ENCODE results near the gene AGO3.
A peak's percentile ranks its signal among the peaks of the same experiment; 100 is the strongest.

The AGO3 gene

DNA sequence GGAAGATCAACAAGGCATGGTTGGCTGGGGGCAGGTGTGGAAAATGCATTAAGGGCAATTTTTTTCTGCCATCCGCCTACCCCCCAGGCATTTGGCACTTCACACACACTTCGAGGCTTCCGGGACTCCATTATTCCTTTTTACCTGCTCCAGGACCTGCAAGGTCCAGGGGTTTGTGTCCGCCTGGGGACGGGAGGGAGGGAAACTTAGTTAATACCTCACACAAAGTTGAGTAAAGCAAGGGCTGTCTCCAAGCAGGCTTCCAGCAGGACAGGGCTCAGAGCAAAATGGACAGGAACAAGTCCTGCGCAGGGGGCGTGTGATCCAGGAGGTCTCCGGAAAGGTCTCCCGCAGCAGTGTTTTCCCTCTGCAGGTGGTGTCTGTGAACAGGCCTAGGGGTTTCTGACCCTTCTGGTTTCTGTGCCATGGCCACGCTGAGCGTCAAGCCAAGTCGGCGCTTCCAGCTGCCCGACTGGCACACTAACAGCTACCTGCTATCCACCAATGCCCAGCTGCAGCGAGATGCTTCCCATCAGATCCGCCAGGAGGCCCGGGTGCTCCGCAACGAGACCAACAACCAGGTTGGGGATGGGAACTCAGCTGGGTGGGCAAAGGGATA, 153.7 kb downstream of the AGO3 start:
- Histone ChIP-seq H3K23ac (ENCODE audit: low read length) (no peak overlapping the region), H4K8ac (ENCODE audit: low read depth, low read length) (no peak overlapping the region), H2BK15ac (replicated peaks; ENCODE audit: low read depth) (no peak overlapping the region), H2BK120ac (ENCODE audit: low read depth, low read length) (no peak overlapping the region), H4K5ac (ENCODE audit: low read length) (no peak overlapping the region), H3K9ac (ENCODE audit: low read length) (peak overlapping the region; percentile 45), H3K4me1 (ENCODE audit: control insufficient read depth, low read depth, low read length) (peaks cover 5% of the 10 kb centered on the region), H3K79me2 (ENCODE audit: control insufficient read depth, insufficient read depth, low read length) (peaks cover 6% of the 10 kb centered on the region), H3K79me1 (ENCODE audit: low read length) (peaks cover 6% of the 10 kb centered on the region), H3K56ac (ENCODE audit: low read length) (peak overlapping the region; percentile 74), H2BK5ac (ENCODE audit: low read length) (no peak overlapping the region), H3K27me3 (ENCODE audit: insufficient read depth, low read length, poor library complexity) (no peaks in the 10 kb centered on the region), H3K27ac (ENCODE audit: low read depth, low read length) (no peak overlapping the region), H3K4me3 (ENCODE audit: low read length) (peak overlapping the region; percentile 16), H3K18ac (ENCODE audit: low read length) (no peak overlapping the region), H3K4me2 (ENCODE audit: low read length) (peak overlapping the region; percentile 75), H2AK5ac (ENCODE audit: low read length) (no peak overlapping the region), H3K4ac (ENCODE audit: low read depth, low read length) (no peak overlapping the region), H3K36me3 (ENCODE audit: control insufficient read depth, insufficient read depth, low read length) (no peaks in the 10 kb centered on the region)
- WGBS (ENCODE audit: extremely low coverage, insufficient coverage, low lambda C conversion rate): no CpG with 5 or more reads among the region's 19 CpGs
- DNase-seq: peak; percentile 51

GRCh38 chr1:36085126-36085525, 154.2 kb downstream of the AGO3 start:
- H3K4me2 ChIP-seq (ENCODE audit: low read length): no peak overlapping the region
- no peaks in the 10 kb centered on the region for H3K27me3 ChIP-seq (ENCODE audit: insufficient read depth, low read length, poor library complexity)
- H2BK120ac ChIP-seq (ENCODE audit: low read depth, low read length): no peak overlapping the region
- H3K4me3 ChIP-seq (ENCODE audit: low read length): no peak overlapping the region
- no peaks in the 10 kb centered on the region for H3K36me3 ChIP-seq (ENCODE audit: control insufficient read depth, insufficient read depth, low read length)
- no peak overlapping the region for H3K4ac ChIP-seq (ENCODE audit: low read depth, low read length)
- no peak overlapping the region for H3K56ac ChIP-seq (ENCODE audit: low read length)
- no peak overlapping the region for H4K5ac ChIP-seq (ENCODE audit: low read length)
- peaks cover 5% of the 10 kb centered on the region for H3K4me1 ChIP-seq (ENCODE audit: control insufficient read depth, low read depth, low read length)
- no peak overlapping the region for H2AK5ac ChIP-seq (ENCODE audit: low read length)
- peaks cover 7% of the 10 kb centered on the region for H3K79me2 ChIP-seq (ENCODE audit: control insufficient read depth, insufficient read depth, low read length)
- peaks cover 8% of the 10 kb centered on the region for H3K79me1 ChIP-seq (ENCODE audit: low read length)
- H3K18ac ChIP-seq (ENCODE audit: low read length): no peak overlapping the region
- no peak overlapping the region for H2BK5ac ChIP-seq (ENCODE audit: low read length)
- no CpG with 5 or more reads among the region's 9 CpGs for WGBS (ENCODE audit: extremely low coverage, insufficient coverage, low lambda C conversion rate)
- no peak overlapping the region for H4K8ac ChIP-seq (ENCODE audit: low read depth, low read length)
- no peak for DNase-seq
- no peak overlapping the region for H3K9ac ChIP-seq (ENCODE audit: low read length)
- H3K27ac ChIP-seq (ENCODE audit: low read depth, low read length): no peak overlapping the region
- no peak overlapping the region for H2BK15ac ChIP-seq (replicated peaks; ENCODE audit: low read depth)
- H3K23ac ChIP-seq (ENCODE audit: low read length): no peak overlapping the region

- peaks cover 7% of the 10 kb centered on the region for H3K79me2 ChIP-seq (ENCODE audit: control insufficient read depth, insufficient read depth, low read length)
- no peak overlapping the region for H3K23ac ChIP-seq (ENCODE audit: low read length)
- H2BK120ac ChIP-seq (ENCODE audit: low read depth, low read length): no peak overlapping the region
- peaks cover 5% of the 10 kb centered on the region for H3K4me1 ChIP-seq (ENCODE audit: control insufficient read depth, low read depth, low read length)
- DNase-seq: no peak
- no peak overlapping the region for H3K4ac ChIP-seq (ENCODE audit: low read depth, low read length)
- no peak overlapping the region for H2BK15ac ChIP-seq (replicated peaks; ENCODE audit: low read depth)
- no peaks in the 10 kb centered on the region for H3K36me3 ChIP-seq (ENCODE audit: control insufficient read depth, insufficient read depth, low read length)
- no peak overlapping the region for H3K27ac ChIP-seq (ENCODE audit: low read depth, low read length)
- no peak overlapping the region for H3K9ac ChIP-seq (ENCODE audit: low read length)
- H2AK5ac ChIP-seq (ENCODE audit: low read length): no peak overlapping the region
- no peak overlapping the region for H3K56ac ChIP-seq (ENCODE audit: low read length)
- no peak overlapping the region for H3K18ac ChIP-seq (ENCODE audit: low read length)
- H3K4me3 ChIP-seq (ENCODE audit: low read length): no peak overlapping the region
- no peak overlapping the region for H3K4me2 ChIP-seq (ENCODE audit: low read length)
- no peak overlapping the region for H4K5ac ChIP-seq (ENCODE audit: low read length)
- no peak overlapping the region for H4K8ac ChIP-seq (ENCODE audit: low read depth, low read length)
- WGBS (ENCODE audit: extremely low coverage, insufficient coverage, low lambda C conversion rate): no CpG with 5 or more reads among the region's 29 CpGs
- H2BK5ac ChIP-seq (ENCODE audit: low read length): no peak overlapping the region
- H3K27me3 ChIP-seq (ENCODE audit: insufficient read depth, low read length, poor library complexity): no peaks in the 10 kb centered on the region
- peaks cover 8% of the 10 kb centered on the region for H3K79me1 ChIP-seq (ENCODE audit: low read length)
Measured at GRCh38 chr1:36085686-36086526, 155.0 kb downstream of the AGO3 start.

DNA sequence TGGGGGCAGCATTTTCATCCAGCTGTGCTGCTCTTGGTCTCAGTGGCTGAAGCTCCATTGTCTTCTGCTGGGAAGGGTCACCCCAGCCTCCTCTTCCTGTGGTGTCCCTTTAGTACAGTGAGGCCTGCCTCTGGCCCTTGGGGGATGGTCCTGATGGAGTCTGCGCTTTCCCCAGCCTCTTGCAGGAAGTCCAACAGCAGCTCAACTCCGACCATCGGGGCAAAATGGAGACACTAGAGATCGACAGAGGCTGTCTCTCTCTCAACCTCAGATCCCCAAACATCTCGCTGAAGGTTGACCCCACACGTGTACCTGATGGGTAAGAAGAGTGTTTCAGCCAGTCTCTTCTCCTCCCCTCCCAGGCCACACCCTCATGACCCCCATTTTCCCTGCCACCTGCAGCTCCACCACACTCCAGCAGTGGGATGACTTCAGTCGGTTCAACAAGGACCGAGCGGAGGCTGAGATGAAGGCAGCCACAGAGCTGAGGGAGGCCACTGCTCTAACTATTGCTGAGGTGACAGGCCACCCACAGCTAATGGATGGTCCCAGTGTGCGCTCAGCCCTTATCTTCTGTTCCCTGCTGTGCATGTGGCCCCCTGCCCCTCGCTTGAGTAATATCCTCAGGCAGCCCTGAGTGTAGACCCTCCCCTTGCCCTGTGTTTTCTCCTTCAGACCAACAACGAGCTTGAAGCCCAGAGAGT, 155.8 kb downstream of the AGO3 start:
- no peak overlapping the region for H3K23ac ChIP-seq (ENCODE audit: low read length)
- no peak overlapping the region for H3K4ac ChIP-seq (ENCODE audit: low read depth, low read length)
- H3K9ac ChIP-seq (ENCODE audit: low read length): no peak overlapping the region
- H3K36me3 ChIP-seq (ENCODE audit: control insufficient read depth, insufficient read depth, low read length): peaks cover 1% of the 10 kb centered on the region
- H3K56ac ChIP-seq (ENCODE audit: low read length): peak overlapping the region; percentile 34
- no peak overlapping the region for H2BK120ac ChIP-seq (ENCODE audit: low read depth, low read length)
- H3K79me1 ChIP-seq (ENCODE audit: low read length): peaks cover 11% of the 10 kb centered on the region
- no peak overlapping the region for H3K18ac ChIP-seq (ENCODE audit: low read length)
- H2AK5ac ChIP-seq (ENCODE audit: low read length): no peak overlapping the region
- no peak overlapping the region for H2BK15ac ChIP-seq (replicated peaks; ENCODE audit: low read depth)
- no peak overlapping the region for H3K4me2 ChIP-seq (ENCODE audit: low read length)
- no peak overlapping the region for H3K27ac ChIP-seq (ENCODE audit: low read depth, low read length)
- peaks cover 5% of the 10 kb centered on the region for H3K4me1 ChIP-seq (ENCODE audit: control insufficient read depth, low read depth, low read length)
- no peak overlapping the region for H4K8ac ChIP-seq (ENCODE audit: low read depth, low read length)
- no peaks in the 10 kb centered on the region for H3K27me3 ChIP-seq (ENCODE audit: insufficient read depth, low read length, poor library complexity)
- no peak overlapping the region for H2BK5ac ChIP-seq (ENCODE audit: low read length)
- no peak overlapping the region for H3K4me3 ChIP-seq (ENCODE audit: low read length)
- H3K79me2 ChIP-seq (ENCODE audit: control insufficient read depth, insufficient read depth, low read length): peaks cover 7% of the 10 kb centered on the region
- no peak for DNase-seq
- no peak overlapping the region for H4K5ac ChIP-seq (ENCODE audit: low read length)
- no CpG with 5 or more reads among the region's 12 CpGs for WGBS (ENCODE audit: extremely low coverage, insufficient coverage, low lambda C conversion rate)

- Histone ChIP-seq H2BK15ac (replicated peaks; ENCODE audit: low read depth) (no peak overlapping the region), H4K8ac (ENCODE audit: low read depth, low read length) (no peak overlapping the region), H3K4ac (ENCODE audit: low read depth, low read length) (no peak overlapping the region), H2BK120ac (ENCODE audit: low read depth, low read length) (no peak overlapping the region), H3K27ac (ENCODE audit: low read depth, low read length) (no peak overlapping the region), H3K4me2 (ENCODE audit: low read length) (no peak overlapping the region), H3K18ac (ENCODE audit: low read length) (no peak overlapping the region), H3K79me1 (ENCODE audit: low read length) (peaks cover 11% of the 10 kb centered on the region), H2AK5ac (ENCODE audit: low read length) (no peak overlapping the region), H3K56ac (ENCODE audit: low read length) (peak overlapping the region; percentile 96), H3K23ac (ENCODE audit: low read length) (no peak overlapping the region), H4K5ac (ENCODE audit: low read length) (no peak overlapping the region), H3K9ac (ENCODE audit: low read length) (no peak overlapping the region), H3K4me3 (ENCODE audit: low read length) (no peak overlapping the region), H3K36me3 (ENCODE audit: control insufficient read depth, insufficient read depth, low read length) (peaks cover 6% of the 10 kb centered on the region), H3K79me2 (ENCODE audit: control insufficient read depth, insufficient read depth, low read length) (peaks cover 7% of the 10 kb centered on the region), H2BK5ac (ENCODE audit: low read length) (no peak overlapping the region), H3K27me3 (ENCODE audit: insufficient read depth, low read length, poor library complexity) (no peaks in the 10 kb centered on the region), H3K4me1 (ENCODE audit: control insufficient read depth, low read depth, low read length) (peaks cover 5% of the 10 kb centered on the region)
- DNase-seq: peak; percentile 21
- no CpG with 5 or more reads among the region's 31 CpGs for WGBS (ENCODE audit: extremely low coverage, insufficient coverage, low lambda C conversion rate)
Measured at GRCh38 chr1:36087233-36088123, 156.6 kb downstream of the AGO3 start.

All from mesendoderm (in vitro differentiated cells).